NAMALWA (cell line): ENCODE measurements around the gene ZNF324B.
"Not testable (repeated sequence)": the region's sequence is repeated elsewhere in the genome, so short reads cannot be mapped to it uniquely, and the experiment has no call there.

Source experiments
- DNase-seq: peaks from one replicate; pipeline ENCODE4 v3.0.0-alpha.2; 2015; ENCODE audit warnings: low spot score

Gene ZNF324B

DNA sequence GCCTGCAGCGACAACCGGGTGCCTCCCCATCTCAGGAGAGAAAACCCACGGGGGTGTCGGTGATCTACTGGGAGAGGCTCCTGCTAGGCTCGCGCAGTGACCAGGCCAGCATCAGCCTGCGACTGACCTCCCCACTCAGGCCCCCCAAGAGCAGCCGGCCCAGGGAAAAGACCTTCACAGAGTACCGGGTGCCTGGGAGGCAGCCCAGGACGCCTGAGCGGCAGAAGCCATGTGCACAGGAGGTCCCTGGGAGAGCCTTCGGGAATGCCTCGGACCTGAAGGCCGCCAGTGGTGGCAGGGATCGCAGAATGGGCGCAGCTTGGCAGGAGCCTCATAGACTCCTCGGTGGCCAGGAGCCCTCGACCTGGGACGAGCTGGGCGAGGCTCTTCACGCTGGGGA, 3.9 kb downstream of the ZNF324B start:
- no peak for DNase-seq

DNA sequence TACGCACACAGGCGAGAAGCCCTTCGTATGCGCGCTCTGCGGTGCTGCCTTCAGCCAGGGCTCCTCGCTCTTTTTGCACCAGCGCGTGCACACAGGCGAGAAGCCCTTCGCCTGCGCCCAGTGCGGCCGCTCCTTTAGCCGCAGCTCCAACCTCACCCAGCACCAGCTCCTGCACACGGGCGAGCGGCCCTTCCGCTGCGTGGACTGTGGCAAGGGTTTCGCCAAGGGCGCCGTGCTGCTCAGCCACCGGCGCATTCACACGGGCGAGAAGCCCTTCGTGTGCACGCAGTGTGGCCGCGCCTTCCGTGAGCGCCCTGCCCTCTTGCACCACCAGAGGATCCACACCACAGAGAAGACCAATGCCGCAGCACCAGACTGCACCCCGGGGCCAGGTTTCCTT, 4.7 kb downstream of the ZNF324B start:
- no peak for DNase-seq

GRCh38 chr19:58460039-58460438, 8.6 kb downstream of the ZNF324B start:
- no peak for DNase-seq

DNA sequence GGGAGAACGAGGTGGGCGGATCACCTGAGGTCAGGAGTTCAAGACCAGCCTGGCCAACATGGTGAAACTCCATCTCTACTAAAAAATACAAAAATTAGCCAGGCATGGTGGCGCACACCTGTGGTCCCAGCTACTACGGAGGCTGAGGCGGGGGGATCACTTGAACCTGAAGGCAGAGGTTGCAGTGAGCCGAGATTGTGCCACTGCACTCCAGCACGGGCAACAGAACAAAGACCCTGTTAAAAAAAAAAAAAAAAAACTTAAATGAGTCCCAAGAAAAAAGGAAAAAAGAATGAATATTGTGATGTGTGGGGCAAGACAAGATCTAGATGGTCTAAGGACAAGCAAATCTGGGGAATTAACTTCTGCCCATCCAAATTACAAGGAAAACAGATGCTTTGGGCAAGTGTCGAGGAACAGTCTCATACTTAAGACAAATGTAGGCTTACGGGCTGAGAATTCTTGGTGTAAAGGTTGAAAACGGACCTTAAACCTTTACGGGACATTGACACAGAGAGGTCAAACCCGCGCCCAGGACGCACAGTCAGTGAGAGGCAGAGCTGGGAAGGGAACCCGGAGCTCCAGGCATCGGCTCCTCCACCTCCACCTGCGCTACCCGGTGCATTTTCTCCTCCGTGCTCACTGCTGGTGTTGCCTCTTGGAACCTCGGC, 14.8 kb downstream of the ZNF324B start:
- no peak for DNase-seq

DNA sequence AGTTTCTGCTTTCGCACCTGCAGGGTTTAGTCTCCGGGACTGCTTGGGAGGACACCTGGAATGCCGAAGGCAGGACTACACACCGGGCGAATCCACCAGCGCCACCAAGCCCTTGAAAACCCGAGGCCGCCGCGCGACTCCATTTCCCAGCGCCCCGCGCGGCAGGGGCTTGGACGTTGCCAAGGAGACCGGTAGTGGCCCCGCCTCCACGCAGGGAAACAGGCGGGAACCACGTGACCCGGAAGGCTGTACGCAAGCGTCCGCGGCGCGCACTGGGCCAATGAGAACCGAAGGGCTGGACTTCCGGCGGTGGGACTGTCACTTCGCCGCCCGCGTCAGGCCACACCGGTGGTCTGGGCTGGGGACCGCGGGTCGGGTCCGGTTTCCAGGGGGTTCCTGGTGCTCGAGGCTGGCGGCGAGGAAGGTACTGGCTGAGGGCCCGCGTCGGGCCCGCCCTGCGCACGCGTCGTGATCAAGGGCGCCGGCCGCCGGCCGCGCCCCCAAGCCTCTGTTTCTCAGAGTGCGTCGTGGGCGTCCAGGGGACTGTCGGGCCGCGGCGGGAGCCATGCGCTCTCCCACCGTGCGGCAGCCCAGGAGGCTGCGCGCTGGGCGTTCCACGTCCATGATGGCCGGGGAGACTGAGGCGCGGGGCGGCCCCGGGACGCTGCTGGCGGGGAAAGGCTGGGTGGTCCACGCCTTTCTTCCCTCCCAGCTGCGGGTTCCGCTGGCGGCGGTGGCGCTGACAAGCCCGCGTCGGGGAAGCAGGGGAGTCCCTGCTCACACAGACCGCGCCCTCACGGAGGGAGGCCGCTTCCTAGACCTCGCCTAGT, 15.6 kb downstream of the ZNF324B start, which contains the start of gene ZNF324:
ZNF324 (plus strand) TSS at position 321 of the 830 bp plus-strand sequence. CDS start 2,106 bp downstream, outside the sequence.
- peak; percentile 98 for DNase-seq

DNA sequence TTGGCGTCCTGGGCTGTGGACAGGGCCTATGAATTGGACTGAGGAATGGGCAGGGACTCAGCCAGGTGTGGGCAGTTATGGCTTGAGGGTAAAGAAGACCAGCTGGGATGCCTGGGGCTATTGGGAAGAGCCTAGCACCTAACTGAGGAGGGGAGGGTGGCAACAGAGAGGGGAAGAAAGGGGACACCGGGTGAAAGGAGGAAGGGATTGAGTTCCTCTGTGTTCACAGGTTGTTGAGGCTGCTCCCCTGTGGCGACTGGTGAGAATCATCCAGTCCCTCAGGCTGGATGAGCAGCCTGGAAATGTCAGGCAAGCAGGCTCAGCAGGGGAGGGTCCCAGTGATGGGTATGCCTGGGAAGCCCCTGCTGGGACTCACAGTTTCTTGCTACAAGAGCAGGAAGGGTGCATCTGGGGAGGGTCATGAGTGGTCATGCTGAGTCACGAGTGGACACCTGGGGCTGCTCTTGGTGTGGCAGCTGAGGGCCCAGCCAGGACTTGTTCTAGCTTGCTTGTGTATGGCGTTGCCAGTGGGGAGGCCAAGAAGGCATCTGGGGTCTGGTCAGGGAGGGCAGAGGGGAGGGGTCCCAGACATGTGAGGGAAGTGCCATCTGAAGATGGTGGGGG, 16.9 kb downstream of the ZNF324B start:
- no peak for DNase-seq

GRCh38 chr19:58469241-58470013, 18.0 kb downstream of the ZNF324B start:
- no peak for DNase-seq

GRCh38 chr19:58470837-58471543, 19.6 kb downstream of the ZNF324B start:
- DNase-seq = not testable (repeated sequence)

DNA sequence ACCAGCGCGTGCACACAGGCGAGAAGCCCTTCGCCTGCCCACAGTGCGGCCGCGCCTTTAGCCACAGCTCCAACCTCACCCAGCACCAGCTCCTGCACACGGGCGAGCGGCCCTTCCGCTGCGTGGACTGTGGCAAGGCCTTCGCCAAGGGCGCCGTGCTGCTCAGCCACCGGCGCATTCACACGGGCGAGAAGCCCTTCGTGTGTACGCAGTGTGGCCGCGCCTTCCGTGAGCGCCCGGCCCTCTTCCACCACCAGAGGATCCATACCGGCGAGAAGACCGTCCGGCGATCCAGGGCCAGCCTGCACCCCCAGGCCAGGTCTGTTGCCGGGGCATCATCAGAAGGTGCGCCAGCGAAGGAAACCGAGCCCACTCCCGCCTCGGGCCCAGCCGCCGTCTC, 20.3 kb downstream of the ZNF324B start:
- no peak for DNase-seq

DNA sequence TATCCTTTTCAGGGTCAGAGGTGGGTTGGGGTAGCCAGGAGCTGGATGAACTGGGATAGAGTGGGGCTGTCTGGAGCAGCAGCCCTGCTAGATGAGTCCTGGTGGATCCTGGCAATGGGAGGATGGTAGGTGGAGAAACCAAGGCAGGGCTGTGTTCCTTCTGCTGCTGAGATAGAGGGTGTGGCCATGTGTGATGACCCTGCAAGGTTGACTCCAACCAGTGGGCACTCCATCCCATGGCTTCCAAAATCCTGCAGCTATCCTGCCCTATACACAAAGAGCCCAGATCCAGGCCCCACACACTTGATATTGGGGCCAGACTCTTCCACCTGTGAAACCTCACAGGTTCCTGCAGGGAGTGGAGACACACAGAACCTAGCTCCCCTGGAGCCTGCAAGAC, 22.4 kb downstream of the ZNF324B start:
- DNase-seq = no peak

GRCh38 chr19:58474291-58474996, 23.0 kb downstream of the ZNF324B start:
- no peak for DNase-seq

- no peak for DNase-seq
These were observed 23.7 kb downstream of the ZNF324B start for GRCh38 chr19:58474997-58475713.

DNA sequence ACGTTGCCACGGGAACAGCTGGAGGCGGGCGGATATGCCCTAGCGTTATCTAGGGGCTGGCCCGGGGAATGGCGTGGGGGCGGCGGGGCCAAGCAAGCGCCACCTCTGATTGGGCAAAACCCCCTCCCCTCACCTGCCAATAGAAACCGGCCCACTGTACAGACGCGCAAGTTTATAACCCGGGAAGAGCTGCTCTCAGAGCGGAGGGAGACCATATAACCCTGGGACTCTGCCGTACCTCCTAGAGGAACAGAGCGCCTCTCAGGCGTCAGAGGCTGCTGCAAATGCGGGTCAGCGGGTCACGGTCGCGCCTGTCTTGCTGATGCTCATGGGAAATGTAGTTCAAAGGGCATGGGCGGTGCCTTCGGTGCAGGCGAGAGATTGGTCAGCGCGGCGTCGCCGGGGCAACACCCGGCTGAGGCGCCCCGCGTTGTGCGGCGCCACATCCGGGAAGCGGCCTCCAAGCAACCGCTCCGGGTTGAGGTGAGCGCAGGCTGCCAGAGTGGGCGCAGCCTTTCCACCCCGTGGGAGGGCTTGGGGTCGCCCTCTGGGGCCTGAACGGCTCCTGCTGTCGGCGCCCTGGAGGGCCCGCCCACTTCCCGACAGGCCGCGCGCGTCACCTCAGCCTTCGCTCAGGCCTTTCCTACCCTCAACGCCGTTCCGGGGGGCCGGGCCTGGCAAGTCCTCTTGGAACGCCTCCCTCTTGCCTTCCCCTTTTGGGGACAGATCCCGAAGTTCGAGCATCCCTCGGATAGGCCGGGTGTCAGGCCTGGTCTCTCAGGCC, 24.5 kb downstream of the ZNF324B start, which contains the start of gene ZNF446:
ZNF446 (plus strand) TSS at position 639 of the 784 bp plus-strand sequence. CDS start 867 bp downstream, outside the sequence.
- DNase-seq = peak; percentile 98

DNA sequence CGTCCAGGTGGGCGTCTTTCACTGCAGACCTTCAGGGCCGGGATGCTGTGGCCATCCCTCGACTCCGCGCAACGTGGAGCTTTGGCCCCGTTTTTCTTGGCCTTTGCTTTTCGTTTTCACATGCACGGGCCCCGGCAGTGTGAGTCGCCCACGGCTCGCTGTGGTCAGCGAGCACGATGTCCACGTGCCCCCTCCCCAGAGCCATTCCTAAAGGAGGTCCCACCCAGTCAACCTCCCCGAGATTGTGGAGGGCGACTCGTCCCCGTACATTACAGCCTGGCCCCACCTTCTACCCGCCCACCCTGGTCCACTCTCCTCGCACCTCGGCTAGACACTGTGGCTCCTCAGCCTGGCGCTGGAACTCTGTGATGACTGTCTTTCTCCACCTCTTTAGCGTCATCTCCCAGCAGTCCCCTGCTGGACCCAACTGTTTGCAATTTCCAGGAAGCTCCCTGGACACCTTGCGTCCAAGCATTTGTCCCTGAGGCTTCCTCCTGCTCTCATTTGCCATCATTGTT, 25.1 kb downstream of the ZNF324B start:
- no peak for DNase-seq

- no peak for DNase-seq
These were observed 25.7 kb downstream of the ZNF324B start for GRCh38 chr19:58477130-58477529.

GRCh38 chr19:58477871-58478270, 26.4 kb downstream of the ZNF324B start:
- DNase-seq = no peak

DNA sequence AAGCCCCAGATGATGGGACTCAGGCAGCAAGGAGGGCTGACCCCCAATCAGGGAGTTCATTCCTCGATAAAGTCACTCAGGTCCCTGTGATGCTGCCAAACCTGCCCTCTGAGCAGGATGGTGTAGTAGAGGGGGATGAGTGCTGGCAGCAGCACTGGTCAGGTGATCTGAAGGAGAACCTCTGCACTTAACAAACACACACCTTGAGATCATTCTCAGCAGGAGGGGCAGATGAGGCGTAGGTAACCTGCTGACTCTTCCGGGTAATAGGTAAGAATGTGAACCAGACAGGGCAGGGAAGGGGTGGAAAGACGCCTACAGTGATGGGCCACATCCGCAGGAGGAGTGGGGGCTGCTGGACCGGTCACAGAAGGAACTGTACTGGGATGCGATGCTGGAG, 27.9 kb downstream of the ZNF324B start:
- DNase-seq = no peak

DNA sequence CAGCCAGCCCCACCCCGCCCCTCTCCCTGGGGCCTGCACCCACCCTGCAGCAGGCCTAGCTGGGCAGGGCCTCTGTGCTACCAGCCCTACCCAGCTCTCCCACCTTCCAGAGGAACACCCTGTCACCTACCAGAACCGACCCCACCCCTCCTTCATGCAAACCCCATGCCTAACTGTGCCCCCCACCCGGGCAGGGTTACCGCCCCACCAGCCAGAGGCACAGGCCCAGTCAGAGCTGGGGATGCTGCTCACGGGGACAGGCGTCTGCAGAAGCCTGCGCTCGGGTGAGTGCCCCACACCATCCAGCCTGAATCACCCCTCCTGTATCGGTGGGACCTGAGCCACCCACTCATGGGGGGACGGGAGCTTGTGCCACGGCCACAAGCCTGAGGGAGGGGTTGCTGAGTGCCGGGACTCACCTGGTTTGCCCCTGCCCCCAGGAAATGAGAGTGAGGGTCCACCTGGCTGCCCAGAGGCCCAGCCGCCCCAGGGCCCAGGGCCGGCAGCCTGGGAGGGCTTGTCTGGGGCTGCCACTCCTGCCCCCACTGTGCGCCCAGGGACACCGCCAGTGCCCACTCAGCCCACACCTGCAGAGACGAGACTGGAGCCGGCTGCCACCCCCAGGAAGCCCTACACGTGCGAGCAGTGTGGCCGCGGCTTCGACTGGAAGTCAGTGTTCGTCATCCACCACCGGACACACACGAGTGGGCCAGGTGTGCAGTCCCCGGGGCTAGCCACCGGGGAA, 28.5 kb downstream of the ZNF324B start:
- no peak for DNase-seq
